ENCODE measurements around the gene GLCCI1.

The GLCCI1 gene

GRCh38 chr7:7996568-7996967 lies 28.0 kb downstream of the GLCCI1 start:
- Histone ChIP-seq H3K9ac (ENCODE audit: low read length) (no peak overlapping the region), H4K8ac (ENCODE audit: low read length) (no peak overlapping the region), H2BK120ac (ENCODE audit: low read depth, low read length) (no peak overlapping the region), H3K4me3 (ENCODE audit: insufficient read depth in 1 of 2, low read depth in 1 of 2, low read length in 2 of 2) (no peak overlapping the region), H2BK12ac (ENCODE audit: low read length in 2 of 2) (no peak overlapping the region), H3K23ac (ENCODE audit: low read length in 2 of 2) (no peak overlapping the region), H3K27me3 (ENCODE audit: control insufficient read depth in 1 of 2, insufficient read depth in 1 of 2, low read length in 2 of 2) (no peaks in the 10 kb centered on the region), H3K9me3 (ENCODE audit: control insufficient read depth, low read length) (peaks cover 16% of the 10 kb centered on the region), H2BK5ac (ENCODE audit: low read depth, low read length, poor library complexity, severe bottlenecking) (no peak overlapping the region), H3K4me1 (ENCODE audit: control insufficient read depth, insufficient read depth, low read depth, low read length) (no peaks in the 10 kb centered on the region), H3K18ac (ENCODE audit: low read depth in 1 of 2, low read length in 2 of 2) (peak overlapping the region in 1 of 2 experiments; percentile 21), H3K36me3 (ENCODE audit: control insufficient read depth in 1 of 2, insufficient read depth in 2 of 2, low read depth in 1 of 2, low read length in 2 of 2) (no peaks in the 10 kb centered on the region), H2AFZ (ENCODE audit: low read depth, low read length) (no peak overlapping the region), H3K27ac (ENCODE audit: low read length, poor library complexity, severe bottlenecking) (no peak overlapping the region), H4K91ac (ENCODE audit: low read length) (no peak overlapping the region), H3K79me1 (replicated peaks; ENCODE audit: low read length, poor library complexity, severe bottlenecking) (peaks cover 16% of the 10 kb centered on the region), H2BK15ac (ENCODE audit: low read depth, poor library complexity, severe bottlenecking) (no peak overlapping the region), H3K4me2 (ENCODE audit: low read length, poor library complexity, severe bottlenecking) (no peak overlapping the region), H3K14ac (ENCODE audit: low read length in 2 of 2) (no peak overlapping the region), H2AK5ac (ENCODE audit: low read length, severe bottlenecking) (no peak overlapping the region), H3K4ac (ENCODE audit: low read depth in 1 of 2, low read length in 2 of 2) (no peak overlapping the region)
- no peak for DNase-seq

GRCh38 chr7:8000315-8000941 lies 31.8 kb downstream of the GLCCI1 start:
- Histone ChIP-seq H2BK12ac (ENCODE audit: low read length in 2 of 2) (no peak overlapping the region), H3K4me2 (ENCODE audit: low read length, poor library complexity, severe bottlenecking) (no peak overlapping the region), H4K91ac (ENCODE audit: low read length) (no peak overlapping the region), H2BK15ac (ENCODE audit: low read depth, poor library complexity, severe bottlenecking) (no peak overlapping the region), H3K27ac (ENCODE audit: low read length, poor library complexity, severe bottlenecking) (no peak overlapping the region), H3K14ac (ENCODE audit: low read length in 2 of 2) (no peak overlapping the region), H2AFZ (ENCODE audit: low read depth, low read length) (no peak overlapping the region), H4K8ac (ENCODE audit: low read length) (no peak overlapping the region), H3K79me1 (replicated peaks; ENCODE audit: low read length, poor library complexity, severe bottlenecking) (peaks cover 17% of the 10 kb centered on the region), H3K18ac (ENCODE audit: low read depth in 1 of 2, low read length in 2 of 2) (no peak overlapping the region), H2BK5ac (ENCODE audit: low read depth, low read length, poor library complexity, severe bottlenecking) (no peak overlapping the region), H3K4me1 (ENCODE audit: control insufficient read depth, insufficient read depth, low read depth, low read length) (no peaks in the 10 kb centered on the region), H3K9me3 (ENCODE audit: control insufficient read depth, low read length) (peaks cover 5% of the 10 kb centered on the region), H3K4me3 (ENCODE audit: insufficient read depth in 1 of 2, low read depth in 1 of 2, low read length in 2 of 2) (no peak overlapping the region), H3K23ac (ENCODE audit: low read length in 2 of 2) (no peak overlapping the region), H2AK5ac (ENCODE audit: low read length, severe bottlenecking) (no peak overlapping the region), H2BK120ac (ENCODE audit: low read depth, low read length) (no peak overlapping the region), H3K27me3 (ENCODE audit: control insufficient read depth in 1 of 2, insufficient read depth in 1 of 2, low read length in 2 of 2) (no peaks in the 10 kb centered on the region), H3K9ac (ENCODE audit: low read length) (no peak overlapping the region), H3K36me3 (ENCODE audit: control insufficient read depth in 1 of 2, insufficient read depth in 2 of 2, low read depth in 1 of 2, low read length in 2 of 2) (no peaks in the 10 kb centered on the region), H3K4ac (ENCODE audit: low read depth in 1 of 2, low read length in 2 of 2) (no peak overlapping the region)
- DNase-seq, result no peak
- WGBS, result no CpG with 5 or more reads among the region's 1 CpG

GRCh38 chr7:8003077-8003476 lies 34.5 kb downstream of the GLCCI1 start:
- 57% methylated on average over 2 of the region's 3 CpGs for WGBS
- Histone ChIP-seq H3K79me1 (replicated peaks; ENCODE audit: low read length, poor library complexity, severe bottlenecking) (peaks cover 20% of the 10 kb centered on the region), H3K9me3 (ENCODE audit: control insufficient read depth, low read length) (peaks cover 5% of the 10 kb centered on the region)

GRCh38 chr7:8005279-8005678 lies 36.7 kb downstream of the GLCCI1 start:
- Histone ChIP-seq H3K9me3 (ENCODE audit: control insufficient read depth, low read length) (peaks cover 5% of the 10 kb centered on the region), H3K4me2 (ENCODE audit: low read length, poor library complexity, severe bottlenecking) (no peak overlapping the region), H3K14ac (ENCODE audit: low read length in 2 of 2) (no peak overlapping the region), H2BK15ac (ENCODE audit: low read depth, poor library complexity, severe bottlenecking) (no peak overlapping the region), H3K27ac (ENCODE audit: low read length, poor library complexity, severe bottlenecking) (no peak overlapping the region), H3K27me3 (ENCODE audit: control insufficient read depth in 1 of 2, insufficient read depth in 1 of 2, low read length in 2 of 2) (no peaks in the 10 kb centered on the region), H2BK5ac (ENCODE audit: low read depth, low read length, poor library complexity, severe bottlenecking) (no peak overlapping the region), H2AK5ac (ENCODE audit: low read length, severe bottlenecking) (no peak overlapping the region), H3K9ac (ENCODE audit: low read length) (no peak overlapping the region), H2BK12ac (ENCODE audit: low read length in 2 of 2) (no peak overlapping the region), H3K4ac (ENCODE audit: low read depth in 1 of 2, low read length in 2 of 2) (no peak overlapping the region), H3K36me3 (ENCODE audit: control insufficient read depth in 1 of 2, insufficient read depth in 2 of 2, low read depth in 1 of 2, low read length in 2 of 2) (peaks cover 10% of the 10 kb centered on the region in 2 experiments), H3K23ac (ENCODE audit: low read length in 2 of 2) (no peak overlapping the region), H2AFZ (ENCODE audit: low read depth, low read length) (no peak overlapping the region), H4K91ac (ENCODE audit: low read length) (no peak overlapping the region), H2BK120ac (ENCODE audit: low read depth, low read length) (no peak overlapping the region), H4K8ac (ENCODE audit: low read length) (no peak overlapping the region), H3K79me1 (replicated peaks; ENCODE audit: low read length, poor library complexity, severe bottlenecking) (peaks cover 11% of the 10 kb centered on the region), H3K18ac (ENCODE audit: low read depth in 1 of 2, low read length in 2 of 2) (no peak overlapping the region), H3K4me3 (ENCODE audit: insufficient read depth in 1 of 2, low read depth in 1 of 2, low read length in 2 of 2) (no peak overlapping the region), H3K4me1 (ENCODE audit: control insufficient read depth, insufficient read depth, low read depth, low read length) (no peaks in the 10 kb centered on the region)
- DNase-seq, result no peak
- WGBS, result no CpG with 5 or more reads among the region's 1 CpG

More at GRCh38 chr7:8003077-8003476, 34.5 kb downstream of the GLCCI1 start:
- Histone ChIP-seq H3K4me1 (ENCODE audit: control insufficient read depth, insufficient read depth, low read depth, low read length) (no peaks in the 10 kb centered on the region), H3K36me3 (ENCODE audit: control insufficient read depth in 1 of 2, insufficient read depth in 2 of 2, low read depth in 1 of 2, low read length in 2 of 2) (peaks cover 7 to 10% of the 10 kb centered on the region in 2 experiments), H3K4me2 (ENCODE audit: low read length, poor library complexity, severe bottlenecking) (no peak overlapping the region), H4K91ac (ENCODE audit: low read length) (no peak overlapping the region), H2BK120ac (ENCODE audit: low read depth, low read length) (no peak overlapping the region), H3K9ac (ENCODE audit: low read length) (no peak overlapping the region), H3K23ac (ENCODE audit: low read length in 2 of 2) (no peak overlapping the region), H3K27me3 (ENCODE audit: control insufficient read depth in 1 of 2, insufficient read depth in 1 of 2, low read length in 2 of 2) (no peaks in the 10 kb centered on the region), H2AK5ac (ENCODE audit: low read length, severe bottlenecking) (no peak overlapping the region), H2BK15ac (ENCODE audit: low read depth, poor library complexity, severe bottlenecking) (no peak overlapping the region), H3K14ac (ENCODE audit: low read length in 2 of 2) (no peak overlapping the region), H2AFZ (ENCODE audit: low read depth, low read length) (no peak overlapping the region), H2BK5ac (ENCODE audit: low read depth, low read length, poor library complexity, severe bottlenecking) (no peak overlapping the region), H4K8ac (ENCODE audit: low read length) (no peak overlapping the region), H2BK12ac (ENCODE audit: low read length in 2 of 2) (no peak overlapping the region), H3K27ac (ENCODE audit: low read length, poor library complexity, severe bottlenecking) (no peak overlapping the region), H3K4me3 (ENCODE audit: insufficient read depth in 1 of 2, low read depth in 1 of 2, low read length in 2 of 2) (no peak overlapping the region), H3K4ac (ENCODE audit: low read depth in 1 of 2, low read length in 2 of 2) (no peak overlapping the region), H3K18ac (ENCODE audit: low read depth in 1 of 2, low read length in 2 of 2) (no peak overlapping the region)
- DNase-seq, result no peak
